Choroid plexus epithelial cell (primary cell): ENCODE results near the gene FKBP9.

Experiments
- DNase-seq: peaks from one replicate; pipeline ENCODE4 v3.0.0-alpha.2; 2010; ENCODE audit warnings: low read depth
- H3K4me3 ChIP-seq: 2 replicates; pipeline ENCODE4 v1.5.1; 2011; ENCODE audit warnings: low read depth, mild to moderate bottlenecking, control low read depth, low read length, moderate library complexity
- TF ChIP-seq, protein P1 (sequence below): conservative IDR thresholded peaks from 2 replicates; pipeline ENCODE4 v1.5.1; 2011; ENCODE audit warnings: low read depth, mild to moderate bottlenecking, control low read depth, inconsistent platforms, low read length, moderate library complexity

Gene FKBP9

DNA sequence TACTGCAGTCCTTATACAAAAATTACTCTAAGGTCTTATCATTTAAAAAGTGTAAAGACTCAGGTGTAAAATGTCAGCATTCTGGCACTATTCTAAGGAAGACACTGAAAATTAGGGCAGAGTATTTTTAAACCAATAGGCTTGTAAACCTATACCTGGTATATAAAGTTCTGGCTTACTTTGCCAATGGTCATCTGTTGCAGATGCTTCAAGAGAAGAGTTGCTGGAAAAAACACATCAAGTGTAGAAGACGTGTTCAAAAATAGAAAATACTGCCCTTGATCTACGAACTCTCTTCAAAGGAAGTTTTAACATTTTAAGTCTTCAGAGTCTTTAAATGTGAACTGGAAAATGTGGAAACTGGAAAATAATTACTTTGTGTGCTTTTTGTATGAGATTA is 81.4 kb downstream of the FKBP9 start:
- no peak overlapping the region for H3K4me3 ChIP-seq
- TF ChIP-seq, protein P1, sequence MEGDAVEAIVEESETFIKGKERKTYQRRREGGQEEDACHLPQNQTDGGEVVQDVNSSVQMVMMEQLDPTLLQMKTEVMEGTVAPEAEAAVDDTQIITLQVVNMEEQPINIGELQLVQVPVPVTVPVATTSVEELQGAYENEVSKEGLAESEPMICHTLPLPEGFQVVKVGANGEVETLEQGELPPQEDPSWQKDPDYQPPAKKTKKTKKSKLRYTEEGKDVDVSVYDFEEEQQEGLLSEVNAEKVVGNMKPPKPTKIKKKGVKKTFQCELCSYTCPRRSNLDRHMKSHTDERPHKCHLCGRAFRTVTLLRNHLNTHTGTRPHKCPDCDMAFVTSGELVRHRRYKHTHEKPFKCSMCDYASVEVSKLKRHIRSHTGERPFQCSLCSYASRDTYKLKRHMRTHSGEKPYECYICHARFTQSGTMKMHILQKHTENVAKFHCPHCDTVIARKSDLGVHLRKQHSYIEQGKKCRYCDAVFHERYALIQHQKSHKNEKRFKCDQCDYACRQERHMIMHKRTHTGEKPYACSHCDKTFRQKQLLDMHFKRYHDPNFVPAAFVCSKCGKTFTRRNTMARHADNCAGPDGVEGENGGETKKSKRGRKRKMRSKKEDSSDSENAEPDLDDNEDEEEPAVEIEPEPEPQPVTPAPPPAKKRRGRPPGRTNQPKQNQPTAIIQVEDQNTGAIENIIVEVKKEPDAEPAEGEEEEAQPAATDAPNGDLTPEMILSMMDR: no peak
- no peak for DNase-seq

DNA sequence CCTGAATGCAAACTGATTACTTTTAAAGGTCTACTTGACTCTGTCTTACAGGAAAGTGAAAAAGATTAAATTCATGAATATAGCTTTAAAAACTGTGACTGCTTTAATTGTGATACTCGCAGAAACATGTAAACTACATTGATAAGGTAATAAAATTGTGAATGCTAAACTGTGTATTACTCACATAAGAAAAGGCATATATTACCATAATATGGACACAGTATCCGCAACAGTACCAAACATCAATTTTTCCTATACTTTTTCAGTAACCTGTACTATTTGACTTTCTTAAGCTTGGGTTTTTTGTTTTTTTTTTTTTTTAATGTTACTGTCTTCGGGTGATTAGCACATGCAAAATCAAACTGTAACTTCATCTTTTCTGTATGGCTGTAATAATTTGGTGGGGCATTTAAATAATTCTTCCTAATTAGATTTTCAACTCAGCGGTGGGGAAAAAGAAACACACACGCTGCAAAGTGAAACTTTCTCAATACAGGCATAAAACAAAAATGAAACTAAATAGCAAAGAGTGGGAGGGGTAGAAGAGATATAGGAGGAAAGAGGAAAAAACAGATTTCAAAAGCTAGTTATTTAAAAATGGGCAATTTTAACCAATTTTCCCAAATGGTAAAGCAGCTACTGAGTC is 82.1 kb downstream of the FKBP9 start:
- TF ChIP-seq, protein P1: no peak
- peak; percentile 43 for DNase-seq
- peak overlapping the region; percentile 50 for H3K4me3 ChIP-seq

DNA sequence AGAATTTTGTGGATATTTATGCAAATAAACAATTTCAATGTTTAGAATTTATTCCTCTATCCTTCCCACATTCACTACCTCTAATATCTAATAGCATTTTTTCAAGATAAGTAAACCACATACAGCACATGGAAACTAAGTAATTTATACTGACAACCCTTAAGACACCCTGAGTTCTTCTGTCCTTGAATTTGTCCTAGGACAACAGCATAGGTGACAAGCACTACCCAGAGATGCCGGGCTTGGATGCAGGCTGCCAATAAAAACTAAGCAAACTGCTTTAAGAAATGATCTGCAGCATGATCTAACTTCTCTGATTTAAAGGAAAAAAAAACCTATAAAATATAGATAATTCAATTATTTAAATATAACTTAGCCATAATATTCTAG is 82.7 kb downstream of the FKBP9 start:
- no peak for DNase-seq
- TF ChIP-seq, protein P1: no peak
- peak overlapping the region; percentile 50 for H3K4me3 ChIP-seq

DNA sequence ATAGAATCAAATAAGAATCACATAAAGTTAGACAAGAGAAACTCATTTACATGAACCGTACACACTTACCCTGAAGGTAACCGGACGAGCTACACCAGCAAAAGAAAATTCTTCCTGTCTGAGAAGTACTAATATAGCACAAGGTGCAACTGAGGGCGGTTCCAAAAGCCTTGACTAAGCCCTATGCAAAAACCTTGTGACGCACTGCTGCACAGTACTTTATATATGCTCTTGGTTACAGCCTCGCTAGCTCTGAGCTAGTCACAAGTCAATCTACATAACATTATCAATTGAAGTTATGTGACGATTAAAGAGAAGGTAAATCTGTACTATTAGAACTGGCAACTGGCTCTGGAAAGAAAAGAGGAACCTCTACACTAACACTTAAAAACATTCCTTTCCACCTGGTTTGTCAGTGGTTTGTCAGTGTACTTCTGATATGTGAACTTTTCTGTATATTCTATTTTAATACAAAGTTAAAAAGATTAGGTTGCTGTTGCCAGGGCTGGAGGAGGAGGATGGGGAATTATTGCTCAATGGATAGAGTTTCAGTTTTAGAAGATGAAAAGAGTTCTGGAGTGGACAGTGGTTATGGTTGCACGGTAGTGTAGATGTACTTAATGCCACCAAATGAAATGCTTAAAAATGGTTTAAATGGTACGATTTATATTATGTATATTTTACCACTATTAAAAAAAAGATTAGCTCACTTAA is 83.7 kb downstream of the FKBP9 start:
- TF ChIP-seq, protein P1: no peak
- H3K4me3 ChIP-seq: no peak overlapping the region
- DNase-seq: peak; percentile 41

DNA sequence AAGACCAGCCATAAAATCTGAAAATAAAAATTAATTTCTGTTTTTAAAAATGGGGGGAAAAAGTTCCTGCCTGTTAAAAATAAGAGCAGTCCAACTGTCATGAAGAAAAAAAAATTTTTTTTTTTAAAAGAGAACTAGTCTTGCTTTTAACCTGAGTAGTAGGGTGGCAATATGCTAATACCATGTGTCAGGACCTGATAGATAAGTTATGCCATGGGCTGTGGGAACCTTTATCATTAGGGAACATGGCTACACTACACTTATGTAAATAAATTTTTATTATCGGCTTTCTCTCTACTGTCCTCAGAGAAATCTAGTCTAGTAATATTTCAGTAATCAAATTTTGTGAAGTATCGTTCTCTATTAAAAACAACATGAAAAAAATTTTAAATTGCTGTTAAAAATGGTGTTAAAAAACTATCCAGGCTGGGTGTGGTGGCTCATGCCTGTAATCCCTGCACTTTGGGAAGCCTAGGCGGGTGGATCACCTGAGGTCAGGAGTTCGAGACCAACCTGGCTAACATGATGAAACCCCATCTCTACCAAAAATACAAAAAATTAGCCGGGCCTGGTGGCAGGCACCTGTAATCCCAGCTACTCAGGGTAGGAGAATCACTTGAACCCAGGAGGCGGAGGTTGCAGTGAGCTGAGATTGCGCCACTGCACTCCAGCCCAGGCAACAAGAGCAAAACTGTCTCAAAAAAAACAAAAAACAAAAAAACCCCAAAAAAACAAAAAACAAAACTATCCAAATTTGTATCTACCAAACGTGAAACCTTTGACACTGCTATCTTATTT is 84.6 kb downstream of the FKBP9 start:
- no peak overlapping the region for H3K4me3 ChIP-seq
- no peak for DNase-seq
- TF ChIP-seq, protein P1: no peak

DNA sequence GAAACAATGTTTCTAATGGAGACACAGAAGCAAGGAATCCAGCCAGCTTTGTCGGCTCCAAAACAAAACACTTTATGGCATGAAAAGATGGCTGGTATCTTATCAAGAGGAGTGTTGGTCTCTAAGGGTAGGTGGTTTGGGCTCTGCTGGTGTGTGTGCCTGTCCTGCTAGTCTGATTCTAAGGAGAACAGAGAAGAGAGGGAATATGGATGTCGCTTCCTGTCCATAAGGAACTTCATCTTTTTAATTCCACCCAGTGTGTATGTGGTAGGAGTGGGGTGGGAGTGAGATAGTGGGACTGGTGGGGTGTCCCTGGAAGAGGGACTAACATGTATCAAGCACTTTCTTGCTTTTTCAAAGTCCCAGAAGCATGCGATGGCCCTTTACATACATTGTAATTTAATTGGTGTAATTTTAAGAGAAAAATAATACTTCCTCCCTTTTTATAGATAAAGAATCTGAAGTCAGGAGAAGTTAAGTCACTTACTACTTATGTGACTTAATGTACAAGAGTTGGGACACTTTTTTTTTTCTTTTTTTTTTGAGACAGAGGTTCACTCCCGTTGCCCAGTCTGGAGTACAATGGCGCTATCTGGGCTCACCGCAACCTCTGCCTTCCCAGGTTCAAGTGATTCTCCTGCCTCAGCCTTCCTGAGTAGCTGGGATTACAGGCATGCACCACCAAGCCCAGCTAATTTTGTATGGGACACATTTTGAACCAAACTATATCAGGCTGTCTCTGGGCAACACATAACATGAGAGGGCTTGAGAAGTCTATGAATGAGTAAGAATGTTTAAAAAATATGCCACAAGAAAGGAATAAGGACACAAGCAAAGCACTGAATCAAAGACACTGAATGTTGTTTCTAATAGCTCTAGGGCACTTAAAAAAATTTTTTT is 86.5 kb downstream of the FKBP9 start:
- TF ChIP-seq, protein P1: no peak
- no peak overlapping the region for H3K4me3 ChIP-seq
- DNase-seq: no peak
